ENCODE data around the gene KCND3.

KCND3 gene

DNA sequence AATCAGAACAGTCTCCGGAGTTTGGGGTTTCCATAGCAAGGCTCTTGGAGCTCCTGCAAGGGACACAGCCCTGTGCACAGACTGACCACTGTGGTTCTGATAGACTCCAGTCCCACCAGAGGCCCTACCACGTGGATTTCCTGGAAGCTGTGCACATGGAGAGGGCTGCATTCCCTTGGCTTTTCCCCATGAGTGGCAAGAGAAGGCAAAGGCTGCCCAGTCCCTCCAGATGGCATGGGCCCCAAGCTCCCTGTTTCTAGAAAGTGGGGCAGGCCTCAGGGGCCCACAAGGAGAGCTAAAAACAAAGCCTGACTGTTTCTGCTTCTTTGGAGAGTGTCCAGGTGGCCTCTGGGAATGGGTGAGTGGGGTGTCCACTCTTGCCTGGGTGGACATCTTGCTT, 146.3 kb downstream of the KCND3 start:
- DNase-seq (ENCODE audit: low read depth): no peak

DNA sequence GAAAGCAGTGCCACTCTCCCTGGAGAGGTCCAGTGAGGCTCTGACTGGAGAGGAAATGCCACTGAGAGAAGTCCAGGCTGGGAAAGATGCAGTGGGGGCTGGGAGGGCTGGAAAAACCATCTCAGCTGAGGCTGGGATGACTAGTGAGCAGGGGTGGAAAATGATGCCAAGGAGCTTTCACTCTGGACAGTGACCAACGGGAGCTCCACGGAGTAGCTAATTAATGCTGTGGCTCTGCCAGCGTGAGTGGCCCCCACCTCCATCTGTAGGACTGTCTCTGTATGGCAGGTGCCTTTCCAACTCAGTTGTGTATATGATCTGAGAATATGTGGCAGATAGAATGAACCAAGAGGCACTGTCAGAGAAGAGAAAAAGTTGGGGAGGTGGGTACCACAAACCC, 147.1 kb downstream of the KCND3 start:
- DNase-seq (ENCODE audit: low read depth): no peak

DNA sequence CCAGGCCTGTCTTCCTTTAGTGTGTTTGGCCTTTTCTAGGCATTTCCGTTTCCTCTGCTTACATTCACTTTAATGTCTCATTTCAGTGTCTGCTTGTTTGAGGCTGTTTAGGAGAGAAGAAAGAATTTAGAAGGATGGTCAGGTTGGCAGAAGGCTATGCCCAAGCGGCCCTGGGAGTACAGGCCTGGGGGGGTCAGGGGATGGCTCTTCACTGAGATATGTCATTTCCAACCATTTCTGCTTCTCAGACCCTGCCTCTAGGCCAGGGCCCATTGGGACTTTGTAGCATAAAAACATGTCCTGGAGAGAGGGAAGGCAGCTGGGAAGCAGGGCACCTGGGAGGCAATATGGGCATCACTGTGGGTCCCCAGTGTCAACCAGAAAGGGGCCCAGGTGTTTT, 147.7 kb downstream of the KCND3 start:
- DNase-seq (ENCODE audit: low read depth): no peak

DNA sequence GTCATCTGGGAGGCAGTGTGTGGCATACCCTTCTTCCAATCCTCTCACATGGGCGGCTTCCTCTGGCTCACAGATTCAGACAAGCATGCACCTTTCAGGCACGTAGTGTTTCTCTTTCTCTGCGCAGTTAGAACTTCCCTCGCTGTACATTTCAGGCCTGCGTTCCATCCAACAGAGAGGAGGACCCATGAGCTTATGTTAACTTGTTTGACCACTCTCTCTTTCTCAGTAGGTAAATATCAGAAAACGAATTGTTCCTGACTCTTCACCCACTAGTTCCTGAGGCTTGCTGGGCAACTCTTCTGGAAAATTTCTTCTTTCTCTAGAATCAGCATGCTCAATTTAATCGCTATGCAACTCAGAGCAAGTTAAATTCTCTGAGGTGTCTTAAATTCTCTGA, 148.3 kb downstream of the KCND3 start:
- DNase-seq (ENCODE audit: low read depth): no peak

DNA sequence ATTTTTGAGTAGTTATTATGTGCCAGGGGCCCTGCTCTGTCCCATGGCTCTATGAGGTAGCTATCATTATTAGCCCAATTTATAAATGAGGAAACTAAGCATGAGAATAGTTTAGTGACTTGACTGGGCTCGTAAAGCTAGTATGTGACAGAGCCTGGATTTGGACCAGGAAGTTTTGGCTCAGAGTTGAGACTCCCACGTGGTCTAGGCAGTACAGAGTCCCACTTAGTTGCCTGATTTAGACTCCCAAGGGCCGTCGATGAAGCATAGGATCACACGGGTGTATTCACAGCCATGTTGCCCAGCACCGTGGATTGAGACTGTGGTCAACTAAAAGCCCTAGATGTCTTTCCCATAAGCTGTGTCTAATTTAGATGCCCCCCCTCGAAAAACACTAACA, 152.1 kb downstream of the KCND3 start:
- no peak for DNase-seq (ENCODE audit: low read depth)

DNA sequence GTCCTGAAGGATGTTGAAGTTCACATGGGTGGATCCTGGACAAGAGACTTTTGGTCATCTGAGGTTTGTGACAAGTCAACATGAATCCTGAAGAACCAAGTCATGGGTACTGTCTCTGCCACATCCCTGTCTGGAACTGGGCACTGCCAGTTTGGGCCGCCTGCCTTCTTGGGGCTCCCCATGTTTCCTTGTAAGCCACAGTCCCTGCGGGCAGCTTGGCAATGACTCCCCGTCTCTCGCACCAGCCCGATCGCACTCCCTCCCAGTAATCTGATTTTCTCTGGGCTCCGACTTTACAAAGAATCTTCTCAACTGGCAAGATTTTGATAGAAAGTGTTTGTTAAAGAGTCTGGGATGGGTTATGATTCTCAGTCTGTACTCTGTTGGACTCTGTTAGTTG, 153.4 kb downstream of the KCND3 start:
- DNase-seq (ENCODE audit: low read depth): no peak

DNA sequence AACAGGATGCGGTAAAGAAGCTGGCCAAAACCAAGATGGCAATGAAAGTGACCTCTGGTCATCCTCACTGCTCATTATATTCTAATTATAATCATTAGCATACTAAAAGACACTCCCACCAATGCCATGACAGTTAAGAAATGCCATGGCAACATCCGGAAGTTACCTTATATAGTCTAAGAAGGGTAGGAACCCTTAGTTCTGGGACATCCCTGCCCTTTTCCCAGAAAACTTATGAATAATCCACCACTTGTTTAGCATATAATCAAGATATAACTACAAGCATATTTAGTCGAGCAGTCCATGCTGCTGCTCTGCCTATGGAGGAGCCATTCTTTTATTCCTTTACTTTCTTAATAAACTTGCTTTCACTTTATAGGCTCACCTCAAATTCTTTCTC, 154.0 kb downstream of the KCND3 start:
- DNase-seq (ENCODE audit: low read depth): no peak

DNA sequence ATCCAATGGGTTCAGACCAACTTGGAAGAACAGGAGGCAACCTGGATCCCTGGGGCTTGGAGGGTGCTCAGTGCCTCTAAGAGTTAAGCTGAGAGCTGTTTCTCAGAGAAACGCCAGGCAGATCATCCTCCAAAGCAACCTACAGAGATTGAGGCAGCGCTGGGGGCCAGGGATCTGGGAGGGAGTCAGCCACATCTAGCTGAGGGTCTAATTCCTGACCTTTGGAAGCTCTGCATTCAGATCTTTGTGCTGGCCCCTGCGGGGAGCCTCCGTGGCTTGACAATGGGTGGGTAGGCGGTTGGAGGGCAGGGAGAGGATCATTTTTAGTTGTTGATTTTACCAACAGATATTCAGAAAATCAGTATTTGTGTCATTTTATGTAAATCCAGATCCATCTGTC, 154.5 kb downstream of the KCND3 start:
- no peak for DNase-seq (ENCODE audit: low read depth)

DNA sequence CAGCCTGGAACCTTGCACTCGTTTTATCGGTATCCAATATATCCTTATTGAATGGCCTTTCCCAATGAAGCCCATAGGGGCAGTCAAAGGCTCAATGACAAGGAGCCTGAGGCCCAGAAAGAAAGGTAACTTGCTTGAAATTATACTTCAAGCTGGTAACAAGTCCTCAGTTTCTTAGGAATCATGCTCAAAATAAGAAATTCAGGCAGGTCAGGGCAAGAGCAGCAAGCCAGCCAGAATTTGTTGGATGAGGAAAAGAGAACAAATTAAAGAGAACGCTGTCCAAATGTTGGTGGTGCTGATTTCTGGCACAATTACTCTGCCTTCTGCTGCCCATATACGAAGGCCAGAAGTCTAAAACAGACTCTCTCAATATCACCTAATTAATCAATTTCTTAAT, 156.1 kb downstream of the KCND3 start:
- no peak for DNase-seq (ENCODE audit: low read depth)

DNA sequence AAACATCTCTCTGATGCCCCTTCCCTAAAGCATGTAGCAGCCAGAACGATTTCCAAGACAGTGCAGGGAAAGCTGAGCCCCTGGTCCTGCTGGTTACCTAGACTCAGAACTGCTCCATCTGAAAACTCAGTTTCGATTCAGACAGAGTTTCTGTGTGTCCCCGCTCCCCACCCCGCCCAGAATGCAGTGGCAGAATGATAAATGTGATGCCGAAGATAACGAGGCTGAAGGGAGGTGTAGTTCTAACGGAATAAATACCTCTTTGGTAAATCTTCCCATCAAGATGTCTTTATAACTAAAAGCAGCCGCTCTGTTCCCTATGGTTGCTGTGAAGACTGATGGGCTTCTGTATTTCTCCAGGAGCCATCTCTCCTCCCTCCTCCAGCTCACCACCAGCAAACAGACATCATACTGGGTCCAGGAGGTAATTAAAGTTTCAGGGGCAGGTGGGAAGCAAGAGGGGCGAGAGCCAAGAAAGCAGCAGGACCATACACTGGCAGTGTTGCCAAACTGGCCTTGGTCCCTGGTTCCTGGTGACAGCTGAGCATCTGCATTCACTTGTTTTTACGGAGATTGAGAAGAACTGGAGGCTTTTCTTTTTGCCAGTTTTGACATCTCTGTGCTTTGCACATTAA, 156.8 kb downstream of the KCND3 start:
- no peak for DNase-seq (ENCODE audit: low read depth)

DNA sequence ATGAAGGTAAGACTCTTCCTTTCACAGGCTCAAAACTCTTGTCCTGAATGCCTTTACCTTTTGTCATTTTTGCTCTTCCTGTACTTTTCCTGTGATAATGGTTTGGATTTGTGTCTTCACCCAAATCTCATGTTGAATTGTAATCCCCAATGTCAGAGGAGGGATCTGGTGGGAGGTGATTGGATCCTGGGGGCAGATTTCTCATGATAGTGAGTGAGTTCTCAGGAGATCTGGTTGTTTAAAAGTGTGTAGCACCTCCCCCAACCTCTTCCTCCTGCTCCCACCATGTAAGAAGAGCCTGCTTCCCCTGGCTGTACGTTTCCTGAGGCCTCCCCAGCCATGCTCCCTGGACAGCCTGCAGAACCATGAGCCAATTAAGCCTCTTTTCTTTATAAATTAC, 158.3 kb downstream of the KCND3 start:
- no peak for DNase-seq (ENCODE audit: low read depth)

DNA sequence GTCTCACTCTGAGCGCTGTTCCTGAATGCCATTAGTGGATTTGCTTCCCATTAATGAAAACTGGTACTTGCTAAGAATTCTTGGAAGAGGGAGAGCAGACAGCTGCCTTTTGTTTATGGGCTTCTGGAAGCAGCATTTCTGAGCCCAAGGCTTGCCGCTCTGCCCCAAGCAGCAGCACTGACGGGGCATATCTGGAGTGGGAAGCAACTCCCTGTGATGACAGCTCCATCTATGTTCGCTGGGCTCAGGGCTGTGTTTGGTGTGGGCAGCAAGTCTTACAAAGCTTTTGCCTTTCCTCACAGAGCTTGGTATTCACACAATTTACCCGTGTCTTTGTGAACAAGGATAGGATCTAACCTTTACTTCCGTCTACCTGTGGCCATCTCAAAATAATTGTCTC, 161.5 kb downstream of the KCND3 start:
- no peak for DNase-seq (ENCODE audit: low read depth)

DNA sequence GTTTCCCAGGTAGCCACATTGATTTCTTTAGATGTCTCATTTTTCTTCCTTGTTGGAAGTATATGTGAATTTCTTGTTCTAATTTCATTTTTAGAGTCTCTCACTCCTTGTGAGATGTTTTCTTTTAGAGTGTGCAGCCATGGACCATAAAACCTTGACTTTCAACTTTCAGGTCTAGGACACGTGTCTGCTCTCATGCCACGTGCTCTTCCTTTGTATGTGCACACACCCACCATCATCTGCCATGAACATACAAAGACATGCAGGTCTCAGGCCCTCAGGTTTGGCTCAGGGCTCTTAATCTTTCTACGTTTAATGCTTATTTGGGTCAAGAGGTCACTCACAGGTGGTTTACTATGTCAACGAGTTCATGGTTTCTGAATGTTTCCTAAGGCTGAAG, 163.2 kb downstream of the KCND3 start:
- no peak for DNase-seq (ENCODE audit: low read depth)

DNA sequence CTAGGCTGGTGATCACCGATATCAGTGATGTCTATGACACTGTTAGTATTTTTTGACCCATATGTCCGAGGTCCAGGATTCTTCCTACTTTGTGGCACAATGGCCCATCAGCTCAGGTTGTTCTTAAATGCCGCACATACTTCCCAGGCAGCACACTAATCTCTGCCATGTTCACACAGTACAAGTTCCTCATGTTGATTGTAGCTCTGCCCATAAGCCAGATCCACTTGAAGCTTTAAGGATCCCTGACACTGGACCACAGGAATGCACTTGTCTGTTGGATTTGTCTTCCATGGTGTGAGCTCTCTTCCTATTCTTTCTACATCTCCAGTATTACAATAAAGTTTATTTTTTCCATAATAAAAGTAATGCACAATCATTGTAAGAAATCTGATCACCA, 164.3 kb downstream of the KCND3 start:
- no peak for DNase-seq (ENCODE audit: low read depth)

DNA sequence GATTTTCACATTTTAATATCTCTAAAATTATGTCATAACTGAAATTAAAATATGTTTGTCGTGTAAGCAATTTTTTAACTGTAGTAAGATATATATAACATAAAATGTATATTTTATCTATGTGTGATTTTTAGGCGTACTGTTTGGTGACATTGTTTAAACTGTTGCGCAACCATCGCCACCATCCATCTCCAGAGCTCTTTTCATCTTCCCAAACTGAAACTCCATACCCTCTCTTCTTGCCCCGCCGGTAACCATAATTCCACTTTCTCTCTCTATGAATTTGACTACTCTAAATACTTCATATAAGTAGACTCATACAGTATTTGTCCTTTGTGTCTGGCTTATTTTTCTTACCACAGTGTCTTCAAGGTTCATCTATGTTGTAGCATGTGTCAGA, 167.3 kb downstream of the KCND3 start:
- no peak for DNase-seq (ENCODE audit: low read depth)

DNA sequence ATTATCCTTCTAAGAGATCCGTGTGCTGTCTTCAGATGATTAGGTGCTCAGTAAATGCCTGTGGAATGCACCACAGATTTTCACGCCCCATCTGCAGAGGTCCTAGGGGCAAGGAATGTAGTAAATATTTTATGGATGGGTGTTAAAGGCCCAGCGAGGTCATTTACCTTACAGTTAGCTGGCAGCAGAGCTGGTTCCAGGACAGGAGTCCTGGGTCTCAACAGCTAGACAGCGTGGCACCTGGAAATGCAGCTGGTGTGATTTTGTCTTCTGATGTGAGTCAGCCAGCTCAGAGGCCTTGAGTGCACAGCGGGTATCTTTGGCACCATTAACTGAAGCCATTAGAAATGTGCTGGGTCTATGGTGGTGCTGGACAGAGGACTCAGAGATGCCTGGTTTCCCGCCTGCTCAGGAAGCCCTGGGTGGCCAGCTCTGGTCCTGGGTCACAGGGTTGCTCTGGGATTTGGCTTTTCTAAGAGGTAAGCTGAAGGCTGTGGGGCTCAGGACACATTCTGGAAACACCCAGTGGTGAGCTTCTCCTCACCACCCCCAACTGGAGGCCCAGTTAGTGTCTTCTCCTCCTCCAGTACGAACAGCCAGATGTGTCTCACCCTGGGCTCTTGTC, 168.2 kb downstream of the KCND3 start:
- no peak for DNase-seq (ENCODE audit: low read depth)

DNA sequence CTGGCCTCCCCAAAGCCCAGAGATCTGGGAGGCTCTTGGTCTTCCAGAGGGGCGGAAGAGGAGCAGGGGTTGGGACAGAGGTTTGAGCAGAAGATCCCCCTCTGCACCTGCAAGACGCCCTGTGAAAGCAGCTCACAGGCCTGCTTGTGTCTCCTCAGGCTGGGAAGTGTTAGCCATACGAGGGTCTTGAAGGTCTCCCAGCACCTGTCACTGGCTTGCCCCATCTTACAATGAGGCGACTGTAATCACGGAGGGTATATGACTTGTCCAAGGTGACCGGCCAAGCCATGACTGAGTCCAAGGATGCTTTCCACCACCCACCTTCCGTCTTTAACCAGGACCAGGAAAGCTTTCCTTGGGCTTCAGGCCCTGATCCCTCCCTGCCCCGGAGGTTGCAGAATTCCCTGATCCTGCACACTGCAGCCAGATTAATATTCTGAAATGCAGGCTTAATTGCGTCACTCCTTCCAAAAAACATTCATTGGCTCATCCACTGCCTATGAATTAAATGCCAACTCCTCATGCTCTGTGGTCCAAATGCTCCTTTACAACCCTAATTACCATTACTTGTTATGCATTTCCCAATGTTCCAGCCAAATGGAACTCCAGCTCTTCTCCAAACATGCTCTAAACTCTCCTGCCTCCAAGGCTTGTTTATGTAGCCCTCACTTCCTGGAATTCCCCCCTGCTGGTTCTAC, 169.8 kb downstream of the KCND3 start:
- no peak for DNase-seq (ENCODE audit: low read depth)

DNA sequence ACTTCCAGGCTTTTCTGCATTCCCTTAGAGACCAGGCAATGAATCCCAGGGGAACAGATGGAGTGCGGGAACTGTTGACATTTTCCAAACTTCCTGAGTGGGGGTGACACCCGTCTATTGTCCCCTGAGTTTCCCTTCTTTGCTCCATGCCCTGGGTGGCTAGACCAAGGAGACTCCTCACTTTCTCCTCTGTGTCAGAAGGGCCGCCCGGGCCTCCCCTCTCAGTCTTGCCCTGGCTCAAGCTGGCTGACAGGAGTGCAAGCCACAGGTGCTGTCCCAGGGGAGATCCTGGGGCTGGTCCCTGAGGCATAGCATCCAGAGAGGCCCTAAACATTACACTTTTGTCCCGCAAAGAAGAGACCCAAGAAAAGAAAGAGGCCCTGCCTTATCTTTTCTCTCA, 170.9 kb downstream of the KCND3 start:
- no peak for DNase-seq (ENCODE audit: low read depth)

DNA sequence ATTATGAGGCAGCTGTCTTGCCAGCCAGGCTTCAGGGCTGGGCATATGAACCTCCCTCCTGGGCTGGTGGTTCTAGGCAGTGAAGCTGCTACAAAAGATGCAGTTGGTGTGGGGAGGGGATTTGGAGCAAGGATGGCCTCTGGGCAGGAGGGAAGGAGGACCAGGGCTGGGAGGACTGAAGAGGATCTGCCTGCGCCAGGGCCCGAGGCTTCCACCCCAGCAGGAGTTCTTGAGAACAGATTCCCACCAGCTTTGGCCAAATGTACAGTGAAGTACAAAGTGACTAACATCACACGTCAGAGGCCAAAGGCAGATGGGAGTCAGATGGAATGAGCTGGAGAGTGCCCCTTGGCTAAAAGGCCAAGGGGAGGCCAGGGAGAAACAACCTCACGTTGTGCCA, 171.4 kb downstream of the KCND3 start:
- DNase-seq (ENCODE audit: low read depth): no peak

DNA sequence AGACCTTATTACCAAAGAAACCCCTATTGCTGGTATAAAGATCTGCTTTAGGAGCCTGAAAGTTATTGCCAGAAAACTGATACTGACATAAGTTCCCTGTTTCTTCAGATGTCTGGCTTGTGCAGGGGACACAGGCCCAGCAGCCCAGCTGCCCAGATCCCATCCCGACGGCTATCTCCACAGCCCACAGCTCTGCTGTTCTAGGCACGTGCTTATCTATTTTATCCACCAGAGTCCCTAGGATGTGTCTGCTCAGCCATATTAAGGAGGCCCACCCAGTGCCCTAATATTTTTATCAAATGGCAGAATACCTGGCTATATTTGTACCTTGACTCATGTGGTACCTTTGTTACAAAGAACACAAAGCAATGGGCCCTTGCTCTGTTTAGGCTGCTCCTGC, 174.8 kb downstream of the KCND3 start:
- no peak for DNase-seq (ENCODE audit: low read depth)

DNA sequence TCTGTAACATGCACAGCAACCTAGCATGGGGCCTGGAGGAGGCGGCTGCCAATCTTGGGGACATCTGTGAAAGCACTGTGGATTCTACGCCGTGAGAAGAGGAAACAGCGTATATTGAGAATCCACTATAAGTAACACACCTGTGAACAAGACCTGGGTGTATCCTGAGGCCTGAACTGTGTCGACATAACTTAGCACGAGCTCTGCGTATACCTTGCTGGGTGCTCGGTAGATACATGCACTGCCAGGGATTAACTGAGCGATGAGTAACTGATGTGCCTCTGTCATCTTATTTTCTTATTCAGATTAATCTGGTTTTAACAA, 175.2 kb downstream of the KCND3 start:
- no peak for DNase-seq (ENCODE audit: low read depth)

DNA sequence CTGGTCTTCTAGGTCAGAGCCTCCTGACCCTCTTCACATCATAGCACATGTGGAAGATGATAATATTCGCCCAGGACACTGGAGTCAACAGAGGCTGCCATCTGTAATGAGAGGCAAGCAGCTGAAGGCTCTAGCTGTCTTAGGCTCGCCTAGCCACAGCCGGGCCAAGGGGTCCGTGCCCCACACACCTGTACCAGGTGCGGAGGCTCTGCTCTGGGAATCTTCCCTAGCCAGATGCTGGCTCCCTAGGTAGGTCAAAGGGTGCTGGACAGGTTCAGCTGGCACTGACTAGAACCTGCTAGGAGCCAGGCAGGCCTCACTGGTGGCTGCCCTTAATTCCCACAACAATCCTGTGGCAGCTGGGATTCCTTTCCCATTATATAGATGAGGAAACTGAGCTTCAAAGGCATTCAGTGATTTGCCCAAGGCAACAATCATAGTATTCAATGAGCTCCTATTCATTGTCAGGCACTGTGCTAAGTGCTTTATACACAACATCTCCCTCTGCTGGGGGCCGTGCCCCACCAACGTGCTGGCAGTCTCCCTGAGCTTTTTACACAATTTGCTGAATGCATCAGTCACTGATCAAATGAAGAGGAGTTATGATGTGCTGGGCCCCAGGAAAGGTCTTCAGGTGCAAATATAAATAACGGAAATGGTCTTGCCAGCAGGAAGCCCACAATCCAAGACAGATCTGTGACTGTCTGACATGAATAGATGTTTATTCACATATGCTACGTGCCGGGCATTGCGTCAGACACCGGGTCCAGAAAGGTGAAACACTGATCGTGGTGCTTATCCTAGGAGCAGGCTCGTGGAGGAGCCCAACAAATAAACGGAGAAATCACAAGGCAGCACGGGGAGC, 175.8 kb downstream of the KCND3 start:
- DNase-seq (ENCODE audit: low read depth): no peak

DNA sequence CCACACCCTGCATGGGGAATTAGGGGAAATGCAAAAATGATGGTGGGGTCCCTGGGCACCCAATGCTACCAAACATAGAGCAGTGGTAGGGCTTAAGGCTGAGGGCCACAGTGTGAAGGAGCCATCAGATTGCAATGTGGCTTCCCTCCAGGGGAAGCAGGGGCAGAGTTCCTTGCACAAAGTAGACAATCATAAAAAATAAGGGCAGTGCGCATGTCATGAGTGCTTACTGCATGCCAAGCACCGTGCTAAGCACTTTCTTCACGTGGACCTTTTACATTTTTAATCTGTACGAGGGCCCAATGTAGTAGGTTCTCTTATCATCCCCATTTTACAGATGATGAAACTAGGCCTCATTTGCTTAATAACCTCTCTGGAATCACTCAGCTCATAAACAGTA, 177.2 kb downstream of the KCND3 start:
- no peak for DNase-seq (ENCODE audit: low read depth)
